Ishikawa (cell line): ENCODE results near the gene FMNL2.

Experiments used
- CEBPB ChIP-seq: IDR thresholded peaks from 2 replicates; pipeline ENCODE4 v1.6.1; 2012
- CREB1 ChIP-seq: IDR thresholded peaks from 2 replicates; pipeline ENCODE4 v1.6.1; 2012; ENCODE audit warnings: low read depth
- EGR1 ChIP-seq: IDR thresholded peaks from 2 replicates; pipeline ENCODE4 v1.6.1; 2012
- EP300 ChIP-seq: IDR thresholded peaks from 2 replicates; pipeline ENCODE4 v1.6.1; 2012; ENCODE audit warnings: borderline replicate concordance
- FOXM1 ChIP-seq: IDR thresholded peaks from 2 replicates; pipeline ENCODE4 v1.6.1; 2012; ENCODE audit warnings: low read depth, borderline replicate concordance
- MAX ChIP-seq: IDR thresholded peaks from 2 replicates; pipeline ENCODE4 v1.6.1; 2012
- RAD21 ChIP-seq: IDR thresholded peaks from 2 replicates; pipeline ENCODE4 v1.6.1; 2012; ENCODE audit warnings: low read depth
- REST ChIP-seq: IDR thresholded peaks from 2 replicates; pipeline ENCODE4 v1.6.1; 2012; ENCODE audit warnings: low read depth, mild to moderate bottlenecking
- TAF1 ChIP-seq: IDR thresholded peaks from 2 replicates; pipeline ENCODE4 v1.6.1; 2012; ENCODE audit warnings: low read depth, mild to moderate bottlenecking
- TCF12 ChIP-seq: IDR thresholded peaks from 2 replicates; pipeline ENCODE4 v1.6.1; 2012; ENCODE audit warnings: low read depth
- TEAD4 ChIP-seq: IDR thresholded peaks from 2 replicates; pipeline ENCODE4 v1.6.1; 2012
- ZBTB7A ChIP-seq: IDR thresholded peaks from 2 replicates; pipeline ENCODE4 v1.6.1; 2012; ENCODE audit warnings: low read depth
- TF ChIP-seq, protein P1 (sequence below): IDR thresholded peaks from 2 replicates; pipeline ENCODE4 v1.6.1; 2012

GRCh38 chr2:152509772-152510491 is 175.0 kb downstream of the FMNL2 start:
- TF ChIP-seq REST (no peak), EP300 (no peak), ZBTB7A (no peak), MAX (no peak), CREB1 (no peak), EGR1 (no peak), CEBPB (no peak), RAD21 (no peak), TAF1 (no peak), TCF12 (no peak), TEAD4 (no peak), FOXM1 (no peak)
- TF ChIP-seq, protein P1, sequence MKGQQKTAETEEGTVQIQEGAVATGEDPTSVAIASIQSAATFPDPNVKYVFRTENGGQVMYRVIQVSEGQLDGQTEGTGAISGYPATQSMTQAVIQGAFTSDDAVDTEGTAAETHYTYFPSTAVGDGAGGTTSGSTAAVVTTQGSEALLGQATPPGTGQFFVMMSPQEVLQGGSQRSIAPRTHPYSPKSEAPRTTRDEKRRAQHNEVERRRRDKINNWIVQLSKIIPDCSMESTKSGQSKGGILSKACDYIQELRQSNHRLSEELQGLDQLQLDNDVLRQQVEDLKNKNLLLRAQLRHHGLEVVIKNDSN = no peak
